GM19395 (cell line): ENCODE data around the gene CDCA8.

ENCODE experiments used
- ATAC-seq: cut with Tn5 transposase; IDR thresholded peaks from one replicate; pipeline ENCODE4 v1.9.1; 2021; ENCODE audit warnings: mild to moderate bottlenecking, moderate library complexity; ENCODE audit not compliant: unreplicated experiment

CDCA8 gene

GRCh38 chr1:37714689-37715088 is 22.4 kb downstream of the CDCA8 start:
- no peak for ATAC-seq

GRCh38 chr1:37716321-37716720 is 24.0 kb downstream of the CDCA8 start:
- ATAC-seq = no peak

GRCh38 chr1:37717631-37718030 is 25.3 kb downstream of the CDCA8 start:
- no peak for ATAC-seq

DNA sequence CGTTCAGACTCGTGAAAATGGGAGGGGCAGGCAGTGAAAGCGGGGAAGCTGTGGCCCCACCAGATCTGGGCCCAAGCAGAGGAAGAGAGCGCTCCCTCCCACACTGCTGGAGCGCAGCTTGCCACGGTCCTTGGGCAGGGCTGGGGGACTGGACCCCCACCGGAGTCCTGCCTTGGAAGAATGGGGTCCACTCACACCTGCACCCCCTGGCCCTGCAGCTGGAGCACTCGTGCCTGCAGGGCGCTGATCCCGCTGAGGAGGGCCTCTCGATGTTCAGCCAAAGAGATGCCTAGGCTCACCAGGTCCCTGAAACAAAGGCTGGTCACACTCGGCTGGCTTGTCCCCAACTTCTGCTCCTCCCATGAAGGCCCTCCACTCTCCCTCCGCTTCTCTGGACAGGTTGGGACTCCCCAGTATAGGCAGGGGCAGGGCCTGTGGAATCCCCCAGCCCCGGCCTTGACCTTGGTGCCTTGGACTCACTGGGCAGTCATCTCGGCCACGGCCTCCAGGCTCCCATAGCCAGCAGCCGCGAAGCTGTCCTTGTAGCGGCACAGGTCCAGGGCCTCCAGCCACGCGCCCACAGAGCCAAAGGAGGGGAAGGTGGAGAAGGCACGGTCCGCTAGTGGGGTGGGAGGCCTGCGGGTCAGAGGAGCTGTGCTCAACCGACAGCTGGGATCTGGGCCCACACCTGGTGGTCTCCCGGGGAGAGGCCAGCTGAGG is 26.0 kb downstream of the CDCA8 start:
- ATAC-seq = no peak

GRCh38 chr1:37718901-37719571 is 26.7 kb downstream of the CDCA8 start:
- no peak for ATAC-seq

GRCh38 chr1:37719572-37720195 is 27.4 kb downstream of the CDCA8 start:
- no peak for ATAC-seq

DNA sequence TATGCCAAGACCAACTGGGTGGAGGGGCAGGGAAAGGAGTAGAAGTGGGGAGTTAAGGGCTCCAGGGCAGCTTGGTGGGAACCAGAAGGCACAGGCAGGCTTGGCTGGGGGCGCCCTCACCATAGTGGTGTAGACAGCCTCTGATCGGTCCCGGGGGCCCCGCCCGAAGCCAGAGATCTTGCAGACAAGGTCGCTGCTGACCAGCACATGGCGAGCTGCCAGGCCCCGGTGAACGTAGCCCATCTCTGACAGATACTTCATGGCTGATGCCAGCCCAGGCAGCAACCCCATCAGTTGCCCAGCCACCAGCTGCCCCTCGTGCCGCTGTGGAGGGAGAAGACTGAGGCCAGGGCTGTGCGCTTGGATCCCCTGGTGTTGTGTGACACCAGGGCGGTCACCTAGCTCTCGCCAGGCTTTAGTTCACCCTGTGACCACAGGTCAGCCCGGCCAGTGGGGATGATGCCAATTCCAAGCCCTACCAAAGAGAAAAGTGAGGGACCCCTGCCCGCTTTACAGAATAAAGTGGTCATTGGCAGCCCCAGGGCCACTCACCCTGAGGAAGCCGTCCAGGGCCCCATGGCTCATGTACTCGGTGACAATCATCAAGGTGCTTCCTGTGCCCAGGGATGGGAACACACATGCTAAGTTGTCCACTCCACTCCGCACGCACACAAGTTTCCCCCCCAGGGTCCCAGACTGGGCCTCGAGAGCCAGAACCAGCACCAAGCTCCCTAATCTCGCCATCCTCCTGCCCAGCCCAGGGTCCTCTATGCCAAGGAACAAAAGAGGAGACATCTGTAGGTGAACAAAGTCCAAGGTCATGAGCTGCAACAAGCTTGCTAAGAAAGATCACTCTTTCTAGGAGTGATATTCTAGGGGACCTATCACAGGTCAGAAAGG is 28.2 kb downstream of the CDCA8 start:
- ATAC-seq = no peak

GRCh38 chr1:37721565-37721964 is 29.2 kb downstream of the CDCA8 start:
- no peak for ATAC-seq

DNA sequence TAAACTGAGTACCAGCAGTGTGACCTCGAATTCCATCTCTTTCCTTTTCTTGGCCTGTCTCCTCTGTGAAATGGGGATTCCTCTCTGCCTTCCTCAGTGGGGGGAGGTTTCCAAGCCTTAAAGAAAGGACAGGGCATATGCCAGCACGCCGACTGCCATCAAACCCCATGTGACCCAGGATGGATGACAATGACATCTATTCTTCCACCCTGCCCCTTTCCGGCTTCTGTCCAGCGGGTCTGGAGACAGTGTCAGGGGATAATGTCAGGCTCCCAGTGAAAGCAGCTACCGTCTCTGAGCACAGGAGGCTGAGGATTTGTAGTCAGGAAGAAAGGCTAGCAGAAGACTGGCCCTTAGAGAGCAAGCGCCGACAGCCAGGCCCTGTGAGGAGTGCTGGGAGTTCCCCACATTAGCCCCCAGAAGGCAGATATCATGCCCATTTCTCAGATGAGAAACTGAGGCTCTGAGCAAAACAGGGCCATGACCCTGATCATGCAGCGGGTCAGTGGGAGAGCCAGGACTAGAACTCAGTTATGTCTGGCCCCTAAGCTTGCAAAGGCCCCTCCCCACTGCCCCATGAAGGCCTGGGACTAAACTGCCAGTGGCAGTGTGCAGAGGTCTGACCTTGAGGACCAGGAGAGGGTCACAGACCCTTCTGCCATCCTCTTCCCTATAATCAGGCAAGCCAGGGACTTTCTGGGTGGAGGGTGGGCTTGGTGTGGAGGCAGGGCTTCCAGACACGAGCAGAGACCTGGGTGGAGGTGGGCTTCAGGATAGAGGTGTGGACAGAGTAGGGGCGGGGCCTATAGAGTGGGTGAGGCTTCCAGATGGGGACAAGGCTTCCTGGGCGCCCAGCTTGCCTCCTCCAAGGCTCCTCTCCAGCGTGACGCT is 30.1 kb downstream of the CDCA8 start:
- no peak for ATAC-seq

DNA sequence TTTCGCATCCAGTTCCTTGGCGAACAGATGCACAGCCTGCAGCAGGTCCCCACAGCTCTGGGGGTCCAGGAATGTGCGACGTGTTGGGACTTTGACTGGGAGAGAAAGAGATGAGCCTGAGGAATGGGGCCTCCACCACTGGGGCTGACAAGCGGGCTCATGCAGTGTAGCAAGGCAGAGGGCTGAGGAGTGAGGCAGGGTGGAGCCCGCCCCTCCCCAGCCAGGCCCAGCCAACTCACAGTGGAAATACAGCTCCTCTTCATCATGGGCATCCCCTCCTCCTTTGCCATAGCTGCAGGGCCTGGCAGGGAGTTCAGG is 30.7 kb downstream of the CDCA8 start:
- no peak for ATAC-seq

DNA sequence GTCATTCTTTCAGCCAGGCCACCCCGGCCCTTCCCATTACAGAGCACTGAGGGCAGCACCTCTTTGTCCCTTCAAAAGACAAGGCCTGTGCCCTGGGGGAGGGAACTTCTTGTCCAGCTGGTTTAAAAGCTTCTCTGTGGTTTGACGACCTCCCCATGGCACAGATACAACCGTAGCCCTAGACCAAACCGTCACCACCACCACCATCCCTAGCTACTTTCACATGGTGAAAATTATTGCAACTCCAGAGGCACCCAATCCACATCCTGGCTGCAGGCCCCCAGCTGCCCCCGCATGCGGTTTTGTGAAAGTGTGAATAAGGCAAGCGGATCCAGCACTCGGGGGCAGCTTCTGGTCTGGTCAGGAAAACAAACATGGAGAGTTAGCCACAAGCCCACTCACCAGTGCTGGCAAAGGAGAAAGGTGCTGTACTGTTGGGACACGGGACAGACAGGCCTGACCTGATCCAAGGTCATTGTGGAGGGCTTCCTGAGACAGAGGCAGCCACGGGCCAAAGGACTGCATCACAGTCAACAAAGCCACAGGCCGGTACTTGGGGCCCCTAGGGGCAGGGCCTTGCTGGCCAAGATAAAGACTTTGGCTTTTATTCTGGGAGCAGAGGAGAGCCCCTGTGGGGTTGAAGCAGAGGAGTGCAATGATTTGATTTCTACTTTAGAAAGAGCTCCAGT is 31.2 kb downstream of the CDCA8 start:
- ATAC-seq = no peak

DNA sequence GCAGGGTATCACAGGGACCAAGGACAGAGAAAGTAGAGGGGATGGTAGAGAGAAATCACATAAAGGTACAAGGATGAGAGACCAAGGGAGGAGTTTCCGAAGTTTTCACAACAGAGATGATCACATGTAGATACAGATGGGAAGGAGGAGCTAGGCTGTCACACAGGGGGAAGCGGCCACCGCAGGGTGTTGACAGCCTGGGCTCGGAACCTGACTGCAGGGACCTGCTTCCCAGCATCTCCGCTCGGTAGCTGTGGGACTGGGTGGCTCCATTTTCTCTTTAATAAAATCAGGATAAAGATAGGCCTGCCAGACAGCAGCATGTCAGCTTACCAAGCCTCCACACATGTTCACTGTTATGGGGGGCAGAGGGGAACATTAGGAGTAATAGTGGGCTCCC is 32.3 kb downstream of the CDCA8 start:
- no peak for ATAC-seq

GRCh38 chr1:37725851-37726613 is 33.7 kb downstream of the CDCA8 start:
- ATAC-seq = no peak

- no peak for ATAC-seq
Observed at GRCh38 chr1:37726751-37727585, 34.7 kb downstream of the CDCA8 start.

GRCh38 chr1:37728416-37728815 is 36.1 kb downstream of the CDCA8 start:
- ATAC-seq = no peak

DNA sequence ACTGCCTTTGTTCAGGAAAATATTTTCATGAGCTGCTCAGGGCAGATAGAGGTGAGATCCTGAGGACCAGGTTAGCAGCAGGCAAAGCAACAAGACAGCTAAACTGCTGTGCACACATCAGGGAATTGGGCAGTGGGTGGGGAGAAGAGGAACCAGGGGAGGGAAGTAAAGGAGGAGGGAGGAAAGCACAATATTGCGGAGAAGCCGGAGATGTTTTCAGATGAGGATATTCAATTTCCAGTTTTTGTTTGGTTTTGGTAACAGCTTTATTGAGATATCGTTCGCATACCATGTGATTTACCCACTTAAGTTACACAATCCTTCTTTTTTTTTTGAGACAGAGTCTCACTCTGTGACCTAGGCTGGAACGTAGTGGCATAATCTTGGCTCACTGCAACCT is 38.1 kb downstream of the CDCA8 start:
- no peak for ATAC-seq

GRCh38 chr1:37731312-37732019 is 39.1 kb downstream of the CDCA8 start:
- no peak for ATAC-seq
